ENCODE data around the gene RIN2. TPM values are rescaled to one million over a fixed set of nuclear protein-coding genes. Genes with fewer than 3 reads are reported as not detected.

RIN2 gene
- total and polyA plus RNA-seq, 9 of the 15 experiments (the other 6 are each of a cell fraction or from before 2014, with no cell fraction given), result 0.09 TPM; not detected in 8

- ATAC-seq (no peak), FAIRE-seq (no peak), DNase-seq (ENCODE audit: extremely low read depth in 1 of 4, low spot score in 3 of 4) (no peak)
- Histone ChIP-seq H3K9me1 (ENCODE audit: control insufficient read depth, insufficient read depth, low read length) (no peaks in the 10 kb centered on the region), H3K9me3 (replicated peaks; ENCODE audit: control insufficient read depth, insufficient read depth, low read depth, low read length) (no peaks in the 10 kb centered on the region), H3K4me1 (replicated peaks in 1 of 2; ENCODE audit: control insufficient read depth in 2 of 2, insufficient read depth in 2 of 2, low read length in 2 of 2) (no peaks in the 10 kb centered on the region), H3K4me2 (ENCODE audit: insufficient read depth, low read length) (no peak overlapping the region), H3K9ac (ENCODE audit: insufficient read depth in 1 of 2, low read depth in 2 of 2, low read length in 2 of 2) (no peak overlapping the region), H4K20me1 (replicated peaks; ENCODE audit: control insufficient read depth, insufficient read depth, low read length) (no peaks in the 10 kb centered on the region), H3K27ac (ENCODE audit: extremely low read depth, low read depth, low read length) (no peak overlapping the region), H3K79me2 (ENCODE audit: control insufficient read depth, insufficient read depth, low read length) (no peaks in the 10 kb centered on the region), H3K27me3 (ENCODE audit: control insufficient read depth in 2 of 2, insufficient read depth in 2 of 2, low read length in 2 of 2) (no peaks in the 10 kb centered on the region), H3K36me3 (ENCODE audit: control insufficient read depth, insufficient read depth, low read length) (no peaks in the 10 kb centered on the region), H2AFZ (ENCODE audit: low read depth, low read length) (no peak overlapping the region), H3K4me3 (no peak overlapping the region)
- POLR2A ChIA-PET, result no interaction called here
- intact Hi-C loops (cut with micrococcal nuclease) (no loop called here), in situ Hi-C loops (cut with MboI) (no loop called here)
- BruUV-seq (replicated peaks), result no TSS peak
- CTCF ChIA-PET (ENCODE audit: low intra/inter-chr PET ratio), result no interaction called here
- WGBS (ENCODE audit: insufficient coverage, low coverage, missing lambda C conversion rate), result 0% methylated on average over 2 of the region's 3 CpGs
- TF ChIP-seq PURB (CRISPR knock-in tag; IDR thresholded peaks at IDR 0.05; ENCODE audit: low read depth) (no peak), BCOR (IDR thresholded peaks at IDR 0.05) (no peak), SAFB2 (IDR thresholded peaks at IDR 0.05; ENCODE audit: borderline replicate concordance, low read depth, low read length, severe bottlenecking) (no peak), DEAF1 (CRISPR knock-in tag; IDR thresholded peaks at IDR 0.05) (no peak), HNRNPL (IDR thresholded peaks at IDR 0.05; ENCODE audit: low read depth, low read length) (no peak), ID3 (CRISPR knock-in tag; IDR thresholded peaks at IDR 0.05) (no peak), ID3 (tag; IDR thresholded peaks at IDR 0.05) (no peak), TRIM28 (IDR thresholded peaks at IDR 0.05) (no peak), DDX20 (tag; IDR thresholded peaks at IDR 0.05; ENCODE audit: low read depth) (no peak), MCM3 (IDR thresholded peaks at IDR 0.05) (no peak), PRDM10 (IDR thresholded peaks at IDR 0.05; ENCODE audit: partially characterized antibody) (no peak)
These were observed 8.4 kb upstream of the RIN2 start for GRCh38 chr20:19749618-19750071.
